ENCODE measurements around the gene BRD7.

- TF ChIP-seq, protein P1, sequence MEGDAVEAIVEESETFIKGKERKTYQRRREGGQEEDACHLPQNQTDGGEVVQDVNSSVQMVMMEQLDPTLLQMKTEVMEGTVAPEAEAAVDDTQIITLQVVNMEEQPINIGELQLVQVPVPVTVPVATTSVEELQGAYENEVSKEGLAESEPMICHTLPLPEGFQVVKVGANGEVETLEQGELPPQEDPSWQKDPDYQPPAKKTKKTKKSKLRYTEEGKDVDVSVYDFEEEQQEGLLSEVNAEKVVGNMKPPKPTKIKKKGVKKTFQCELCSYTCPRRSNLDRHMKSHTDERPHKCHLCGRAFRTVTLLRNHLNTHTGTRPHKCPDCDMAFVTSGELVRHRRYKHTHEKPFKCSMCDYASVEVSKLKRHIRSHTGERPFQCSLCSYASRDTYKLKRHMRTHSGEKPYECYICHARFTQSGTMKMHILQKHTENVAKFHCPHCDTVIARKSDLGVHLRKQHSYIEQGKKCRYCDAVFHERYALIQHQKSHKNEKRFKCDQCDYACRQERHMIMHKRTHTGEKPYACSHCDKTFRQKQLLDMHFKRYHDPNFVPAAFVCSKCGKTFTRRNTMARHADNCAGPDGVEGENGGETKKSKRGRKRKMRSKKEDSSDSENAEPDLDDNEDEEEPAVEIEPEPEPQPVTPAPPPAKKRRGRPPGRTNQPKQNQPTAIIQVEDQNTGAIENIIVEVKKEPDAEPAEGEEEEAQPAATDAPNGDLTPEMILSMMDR (IDR thresholded peaks at IDR 0.05) = no peak
- no peak for TF ChIP-seq POLR2A (IDR thresholded peaks at IDR 0.05)
These were observed 21.6 kb upstream of the BRD7 start for GRCh38 chr16:50390371-50390771.

All from right lobe of liver (tissue), 4 donors.